Measurements from ENCODE around the gene EHHADH. TPM values are rescaled to one million over a fixed set of nuclear protein-coding genes. Genes with fewer than 3 reads are reported as not detected.

The EHHADH gene
- total RNA-seq, 1 donor from 2014 or later = 3.6 TPM

GRCh38 chr3:185268194-185268962 lies 14.5 kb upstream of the EHHADH start:
- no peak overlapping the region for H2AFZ ChIP-seq (replicated peaks)
- H4K20me1 ChIP-seq (ENCODE audit: low read depth) = no peaks in the 10 kb centered on the region
- DNase-seq (ENCODE audit: low spot score) = no peak
- TF ChIP-seq, protein P1, sequence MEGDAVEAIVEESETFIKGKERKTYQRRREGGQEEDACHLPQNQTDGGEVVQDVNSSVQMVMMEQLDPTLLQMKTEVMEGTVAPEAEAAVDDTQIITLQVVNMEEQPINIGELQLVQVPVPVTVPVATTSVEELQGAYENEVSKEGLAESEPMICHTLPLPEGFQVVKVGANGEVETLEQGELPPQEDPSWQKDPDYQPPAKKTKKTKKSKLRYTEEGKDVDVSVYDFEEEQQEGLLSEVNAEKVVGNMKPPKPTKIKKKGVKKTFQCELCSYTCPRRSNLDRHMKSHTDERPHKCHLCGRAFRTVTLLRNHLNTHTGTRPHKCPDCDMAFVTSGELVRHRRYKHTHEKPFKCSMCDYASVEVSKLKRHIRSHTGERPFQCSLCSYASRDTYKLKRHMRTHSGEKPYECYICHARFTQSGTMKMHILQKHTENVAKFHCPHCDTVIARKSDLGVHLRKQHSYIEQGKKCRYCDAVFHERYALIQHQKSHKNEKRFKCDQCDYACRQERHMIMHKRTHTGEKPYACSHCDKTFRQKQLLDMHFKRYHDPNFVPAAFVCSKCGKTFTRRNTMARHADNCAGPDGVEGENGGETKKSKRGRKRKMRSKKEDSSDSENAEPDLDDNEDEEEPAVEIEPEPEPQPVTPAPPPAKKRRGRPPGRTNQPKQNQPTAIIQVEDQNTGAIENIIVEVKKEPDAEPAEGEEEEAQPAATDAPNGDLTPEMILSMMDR (IDR thresholded peaks at IDR 0.05) = no peak
- no peak for TF ChIP-seq EZH2phosphoT487 (IDR thresholded peaks at IDR 0.05)
- no peak for TF ChIP-seq EZH2 (IDR thresholded peaks at IDR 0.05)
- Mint-ChIP-seq H3K4me3 (no peak overlapping the region), H3K4me1 (no peaks in the 10 kb centered on the region), H3K27me3 (ENCODE audit: insufficient read depth, low read depth) (no peaks in the 10 kb centered on the region), H3K27ac (no peak overlapping the region), H3K36me3 (no peaks in the 10 kb centered on the region), H3K9me3 (no peaks in the 10 kb centered on the region)
- no peaks in the 10 kb centered on the region for H3F3A ChIP-seq (ENCODE audit: low read depth)
- no peaks in the 10 kb centered on the region for H3K36me3 ChIP-seq
- H3K9me3 ChIP-seq (ENCODE audit: low read depth) = no peaks in the 10 kb centered on the region
- no peaks in the 10 kb centered on the region for H3K4me1 ChIP-seq
- H3K27me3 ChIP-seq = peaks cover 15% of the 10 kb centered on the region
- no peak overlapping the region for H3K4me3 ChIP-seq
- H3K9ac ChIP-seq = no peak overlapping the region
- no peak overlapping the region for H3K4me2 ChIP-seq
- no peaks in the 10 kb centered on the region for H3K79me2 ChIP-seq (ENCODE audit: low read depth)
- H3K27ac ChIP-seq = no peak overlapping the region

- Mint-ChIP-seq H3K27ac (no peak overlapping the region), H3K9me3 (no peaks in the 10 kb centered on the region), H3K4me1 (no peaks in the 10 kb centered on the region), H3K36me3 (no peaks in the 10 kb centered on the region), H3K27me3 (ENCODE audit: insufficient read depth, low read depth) (no peaks in the 10 kb centered on the region), H3K4me3 (no peak overlapping the region)
- H3K4me1 ChIP-seq = no peaks in the 10 kb centered on the region
- H3K27ac ChIP-seq = no peak overlapping the region
- no peaks in the 10 kb centered on the region for H3F3A ChIP-seq (ENCODE audit: low read depth)
- H3K9ac ChIP-seq = no peak overlapping the region
- H2AFZ ChIP-seq (replicated peaks) = no peak overlapping the region
- no peak for DNase-seq (ENCODE audit: low spot score)
- H3K4me2 ChIP-seq = no peak overlapping the region
- H3K27me3 ChIP-seq = peaks cover 3% of the 10 kb centered on the region
- TF ChIP-seq EZH2phosphoT487 (IDR thresholded peaks at IDR 0.05) = no peak
- TF ChIP-seq, protein P1 (IDR thresholded peaks at IDR 0.05) = no peak
- no peak for TF ChIP-seq EZH2 (IDR thresholded peaks at IDR 0.05)
- no peaks in the 10 kb centered on the region for H3K36me3 ChIP-seq
- no peaks in the 10 kb centered on the region for H3K79me2 ChIP-seq (ENCODE audit: low read depth)
- H3K4me3 ChIP-seq = no peak overlapping the region
- no peaks in the 10 kb centered on the region for H3K9me3 ChIP-seq (ENCODE audit: low read depth)
- no peaks in the 10 kb centered on the region for H4K20me1 ChIP-seq (ENCODE audit: low read depth)
Observed at GRCh38 chr3:185267193-185267592, 13.3 kb upstream of the EHHADH start.

GRCh38 chr3:185264849-185265553 lies 11.2 kb upstream of the EHHADH start:
- no peaks in the 10 kb centered on the region for H3F3A ChIP-seq (ENCODE audit: low read depth)
- H3K4me3 ChIP-seq = no peak overlapping the region
- no peak overlapping the region for H3K27ac Mint-ChIP-seq
- H3K4me3 Mint-ChIP-seq = no peak overlapping the region
- no peaks in the 10 kb centered on the region for H3K9me3 ChIP-seq (ENCODE audit: low read depth)
- no peak overlapping the region for H3K9ac ChIP-seq
- no peak overlapping the region for H3K27ac ChIP-seq
- no peaks in the 10 kb centered on the region for H3K79me2 ChIP-seq (ENCODE audit: low read depth)
- no peaks in the 10 kb centered on the region for H3K27me3 ChIP-seq
- H3K4me1 Mint-ChIP-seq = no peaks in the 10 kb centered on the region
- H3K36me3 Mint-ChIP-seq = no peaks in the 10 kb centered on the region
- H3K36me3 ChIP-seq = no peaks in the 10 kb centered on the region
- no peaks in the 10 kb centered on the region for H3K4me1 ChIP-seq
- no peak for DNase-seq (ENCODE audit: low spot score)
- H3K9me3 Mint-ChIP-seq = no peaks in the 10 kb centered on the region
- H3K27me3 Mint-ChIP-seq (ENCODE audit: insufficient read depth, low read depth) = no peaks in the 10 kb centered on the region
- no peaks in the 10 kb centered on the region for H4K20me1 ChIP-seq (ENCODE audit: low read depth)
- no peak for TF ChIP-seq EZH2 (IDR thresholded peaks at IDR 0.05)
- TF ChIP-seq, protein P1 (IDR thresholded peaks at IDR 0.05) = no peak
- no peak for TF ChIP-seq EZH2phosphoT487 (IDR thresholded peaks at IDR 0.05)
- no peak overlapping the region for H3K4me2 ChIP-seq
- H2AFZ ChIP-seq (replicated peaks) = no peak overlapping the region
